Mucosa of rectum (tissue), 2 donors: ENCODE results near the gene TRAPPC3L.
A peak's percentile ranks its signal among the peaks of the same experiment; 100 is the strongest.

Experiments
- H3K27ac ChIP-seq, 2 donors: one replicate each; pipeline ENCODE4 v1.7.0; 2013; ENCODE audit warnings: inconsistent platforms in 2 of 2, low read depth in 2 of 2, low read length in 2 of 2
- H3K27me3 ChIP-seq, 2 donors: one replicate each; pipeline ENCODE4 v1.7.0; 2013; ENCODE audit warnings: low read length in 2 of 2; ENCODE audit not compliant: control insufficient read depth in 2 of 2, insufficient read depth in 2 of 2
- H3K36me3 ChIP-seq, 2 donors: one replicate each; pipeline ENCODE4 v1.7.0; 2013; ENCODE audit warnings: low read length in 2 of 2; ENCODE audit not compliant: control insufficient read depth in 2 of 2, insufficient read depth in 2 of 2
- H3K4me1 ChIP-seq, 2 donors: one replicate each; pipeline ENCODE4 v1.7.0; 2013; ENCODE audit warnings: low read length in 2 of 2, mild to moderate bottlenecking in 1 of 2; ENCODE audit not compliant: control insufficient read depth in 2 of 2, insufficient read depth in 2 of 2
- H3K4me3 ChIP-seq, 2 donors: one replicate each; pipeline ENCODE4 v1.7.0; 2013; ENCODE audit warnings: low read length in 2 of 2
- H3K9ac ChIP-seq, 2 donors: one replicate each; pipeline ENCODE4 v1.7.0; 2013; ENCODE audit warnings: low read length in 2 of 2, low read depth in 1 of 2, mild to moderate bottlenecking in 1 of 2
- H3K9me3 ChIP-seq, 2 donors: one replicate each; pipeline ENCODE4 v1.7.0; 2013; ENCODE audit warnings: low read length in 2 of 2; ENCODE audit not compliant: control insufficient read depth in 2 of 2
- donor health status: healthy.
- donor health status: Normal muscosa, but diverticular disease.

The TRAPPC3L gene

GRCh38 chr6:116518621-116519368 lies 26.7 kb downstream of the TRAPPC3L start:
- Histone ChIP-seq H3K9ac (no peak overlapping the region), H3K27ac (no peak overlapping the region), H3K36me3 (no peaks in the 10 kb centered on the region), H3K4me3 (no peak overlapping the region), H3K9me3 (no peaks in the 10 kb centered on the region), H3K27me3 (peaks cover 0 to 2% of the 10 kb centered on the region in 2 donors), H3K4me1 (no peaks in the 10 kb centered on the region)

GRCh38 chr6:116515141-116515540 lies 30.3 kb downstream of the TRAPPC3L start:
- Histone ChIP-seq H3K4me1 (no peaks in the 10 kb centered on the region), H3K36me3 (no peaks in the 10 kb centered on the region), H3K4me3 (no peak overlapping the region), H3K27ac (no peak overlapping the region), H3K27me3 (peaks cover 0 to 2% of the 10 kb centered on the region in 2 donors), H3K9me3 (no peaks in the 10 kb centered on the region), H3K9ac (no peak overlapping the region)

- no peaks in the 10 kb centered on the region for H3K36me3 ChIP-seq
- H3K27ac ChIP-seq, result no peak overlapping the region
- peaks cover 0 to 2% of the 10 kb centered on the region in 2 donors for H3K27me3 ChIP-seq
- no peaks in the 10 kb centered on the region for H3K4me1 ChIP-seq
- no peak overlapping the region for H3K4me3 ChIP-seq
- no peak overlapping the region for H3K9ac ChIP-seq
- no peaks in the 10 kb centered on the region for H3K9me3 ChIP-seq
These were observed 31.4 kb downstream of the TRAPPC3L start for GRCh38 chr6:116514111-116514510.

GRCh38 chr6:116513224-116513875 lies 32.1 kb downstream of the TRAPPC3L start:
- Histone ChIP-seq H3K4me1 (no peaks in the 10 kb centered on the region), H3K4me3 (peak overlapping the region; percentile 9 to 60), H3K27me3 (peaks cover 0 to 2% of the 10 kb centered on the region in 2 donors), H3K9me3 (no peaks in the 10 kb centered on the region), H3K36me3 (no peaks in the 10 kb centered on the region), H3K27ac (no peak overlapping the region), H3K9ac (no peak overlapping the region)

- peaks cover 0 to 2% of the 10 kb centered on the region in 2 donors for H3K27me3 ChIP-seq
- peak overlapping the region; percentile 17 to 60 for H3K4me3 ChIP-seq
- H3K9me3 ChIP-seq, result no peaks in the 10 kb centered on the region
- no peaks in the 10 kb centered on the region for H3K4me1 ChIP-seq
- no peaks in the 10 kb centered on the region for H3K36me3 ChIP-seq
- no peak overlapping the region for H3K9ac ChIP-seq
- peak overlapping the region in 1 of 2 donors; percentile 66 for H3K27ac ChIP-seq
These were observed 32.8 kb downstream of the TRAPPC3L start for GRCh38 chr6:116512734-116513133.

- Histone ChIP-seq H3K27ac (peak overlapping the region; percentile 56 to 66), H3K4me3 (peak overlapping the region; percentile 17 to 60), H3K36me3 (no peaks in the 10 kb centered on the region), H3K9me3 (no peaks in the 10 kb centered on the region), H3K27me3 (peaks cover 0 to 2% of the 10 kb centered on the region in 2 donors), H3K9ac (peak overlapping the region in 1 of 2 donors; percentile 11), H3K4me1 (no peaks in the 10 kb centered on the region)
These were observed 33.3 kb downstream of the TRAPPC3L start for GRCh38 chr6:116512111-116512559.

GRCh38 chr6:116511424-116512110 lies 33.9 kb downstream of the TRAPPC3L start, which contains the start of gene CALHM5:
Gene CALHM5 (plus strand): TSS chr6:116511639. CDS start chr6:116511697, 58 bp downstream.
- Histone ChIP-seq H3K9me3 (no peaks in the 10 kb centered on the region), H3K4me1 (no peaks in the 10 kb centered on the region), H3K4me3 (peak within 1 kb of the TSS; percentile 17 to 60), H3K27ac (peak within 1 kb of the TSS; percentile 56 to 66), H3K36me3 (no peaks in the 10 kb centered on the region), H3K9ac (peak within 1 kb of the TSS in 1 of 2 donors; percentile 53), H3K27me3 (peaks cover 0 to 2% of the 10 kb centered on the region in 2 donors)

GRCh38 chr6:116508527-116508926 lies 37.0 kb downstream of the TRAPPC3L start:
- Histone ChIP-seq H3K4me3 (no peak overlapping the region), H3K36me3 (no peaks in the 10 kb centered on the region), H3K9ac (no peak overlapping the region), H3K27ac (no peak overlapping the region), H3K27me3 (no peaks in the 10 kb centered on the region), H3K4me1 (no peaks in the 10 kb centered on the region), H3K9me3 (no peaks in the 10 kb centered on the region)

GRCh38 chr6:116507324-116507723 lies 38.2 kb downstream of the TRAPPC3L start:
- no peak overlapping the region for H3K27ac ChIP-seq
- H3K9me3 ChIP-seq, result no peaks in the 10 kb centered on the region
- H3K36me3 ChIP-seq, result no peaks in the 10 kb centered on the region
- H3K4me3 ChIP-seq, result no peak overlapping the region
- no peak overlapping the region for H3K9ac ChIP-seq
- no peaks in the 10 kb centered on the region for H3K27me3 ChIP-seq
- H3K4me1 ChIP-seq, result no peaks in the 10 kb centered on the region

GRCh38 chr6:116500969-116501433 lies 44.5 kb downstream of the TRAPPC3L start:
- H3K9me3 ChIP-seq, result no peaks in the 10 kb centered on the region
- H3K9ac ChIP-seq, result no peak overlapping the region
- H3K27me3 ChIP-seq, result no peaks in the 10 kb centered on the region
- no peaks in the 10 kb centered on the region for H3K36me3 ChIP-seq
- H3K27ac ChIP-seq, result no peak overlapping the region
- H3K4me3 ChIP-seq, result no peak overlapping the region
- no peaks in the 10 kb centered on the region for H3K4me1 ChIP-seq
